ENCODE results near the gene VTI1A.

VTI1A gene

GRCh38 chr10:112687647-112688046, 240.6 kb downstream of the VTI1A start:
- Histone ChIP-seq H3K4me1 (ENCODE audit: control insufficient read depth, insufficient read depth, low read length) (peaks cover 2% of the 10 kb centered on the region), H3K36me3 (ENCODE audit: control insufficient read depth, insufficient read depth, low read length, severe bottlenecking) (no peaks in the 10 kb centered on the region), H3K9me3 (ENCODE audit: control insufficient read depth, low read length) (no peaks in the 10 kb centered on the region), H3K4me3 (ENCODE audit: low read length) (no peak overlapping the region), H3K9ac (ENCODE audit: low read length) (no peak overlapping the region), H3K27me3 (replicated peaks; ENCODE audit: control insufficient read depth, insufficient read depth, low read length) (no peaks in the 10 kb centered on the region)
- peak; percentile 72 for DNase-seq (ENCODE audit: low read depth)

- H3K4me1 ChIP-seq (ENCODE audit: control insufficient read depth, insufficient read depth, low read length): peaks cover 2% of the 10 kb centered on the region
- H3K4me3 ChIP-seq (ENCODE audit: low read length): no peak overlapping the region
- H3K27me3 ChIP-seq (replicated peaks; ENCODE audit: control insufficient read depth, insufficient read depth, low read length): no peaks in the 10 kb centered on the region
- no peaks in the 10 kb centered on the region for H3K36me3 ChIP-seq (ENCODE audit: control insufficient read depth, insufficient read depth, low read length, severe bottlenecking)
- H3K9me3 ChIP-seq (ENCODE audit: control insufficient read depth, low read length): no peaks in the 10 kb centered on the region
- DNase-seq (ENCODE audit: low read depth): peak; percentile 17
- no peak overlapping the region for H3K9ac ChIP-seq (ENCODE audit: low read length)
Observed at GRCh38 chr10:112689327-112690072, 242.5 kb downstream of the VTI1A start.

- Histone ChIP-seq H3K9ac (ENCODE audit: low read length) (no peak overlapping the region), H3K36me3 (ENCODE audit: control insufficient read depth, insufficient read depth, low read length, severe bottlenecking) (no peaks in the 10 kb centered on the region), H3K4me3 (ENCODE audit: low read length) (no peak overlapping the region), H3K9me3 (ENCODE audit: control insufficient read depth, low read length) (no peaks in the 10 kb centered on the region), H3K27me3 (replicated peaks; ENCODE audit: control insufficient read depth, insufficient read depth, low read length) (no peaks in the 10 kb centered on the region), H3K4me1 (ENCODE audit: control insufficient read depth, insufficient read depth, low read length) (peaks cover 10% of the 10 kb centered on the region)
- no peak for DNase-seq (ENCODE audit: low read depth)
Observed at GRCh38 chr10:112695539-112695938, 248.5 kb downstream of the VTI1A start.

- peak; percentile 19 for DNase-seq (ENCODE audit: low read depth)
- Histone ChIP-seq H3K4me3 (ENCODE audit: low read length) (no peak overlapping the region), H3K9me3 (ENCODE audit: control insufficient read depth, low read length) (no peaks in the 10 kb centered on the region), H3K4me1 (ENCODE audit: control insufficient read depth, insufficient read depth, low read length) (peaks cover 21% of the 10 kb centered on the region), H3K9ac (ENCODE audit: low read length) (no peak overlapping the region), H3K27me3 (replicated peaks; ENCODE audit: control insufficient read depth, insufficient read depth, low read length) (no peaks in the 10 kb centered on the region), H3K36me3 (ENCODE audit: control insufficient read depth, insufficient read depth, low read length, severe bottlenecking) (no peaks in the 10 kb centered on the region)
Observed at GRCh38 chr10:112696592-112696991, 249.6 kb downstream of the VTI1A start.

- H3K27me3 ChIP-seq (replicated peaks; ENCODE audit: control insufficient read depth, insufficient read depth, low read length): no peaks in the 10 kb centered on the region
- H3K9me3 ChIP-seq (ENCODE audit: control insufficient read depth, low read length): no peaks in the 10 kb centered on the region
- H3K9ac ChIP-seq (ENCODE audit: low read length): no peak overlapping the region
- DNase-seq (ENCODE audit: low read depth): no peak
- no peaks in the 10 kb centered on the region for H3K36me3 ChIP-seq (ENCODE audit: control insufficient read depth, insufficient read depth, low read length, severe bottlenecking)
- H3K4me1 ChIP-seq (ENCODE audit: control insufficient read depth, insufficient read depth, low read length): peaks cover 28% of the 10 kb centered on the region
- no peak overlapping the region for H3K4me3 ChIP-seq (ENCODE audit: low read length)
Observed at GRCh38 chr10:112698133-112698817, 251.3 kb downstream of the VTI1A start.

GRCh38 chr10:112698818-112699164, 251.8 kb downstream of the VTI1A start:
- H3K27me3 ChIP-seq (replicated peaks; ENCODE audit: control insufficient read depth, insufficient read depth, low read length): no peaks in the 10 kb centered on the region
- H3K9me3 ChIP-seq (ENCODE audit: control insufficient read depth, low read length): no peaks in the 10 kb centered on the region
- no peak overlapping the region for H3K4me3 ChIP-seq (ENCODE audit: low read length)
- no peak for DNase-seq (ENCODE audit: low read depth)
- peaks cover 28% of the 10 kb centered on the region for H3K4me1 ChIP-seq (ENCODE audit: control insufficient read depth, insufficient read depth, low read length)
- H3K36me3 ChIP-seq (ENCODE audit: control insufficient read depth, insufficient read depth, low read length, severe bottlenecking): no peaks in the 10 kb centered on the region
- H3K9ac ChIP-seq (ENCODE audit: low read length): no peak overlapping the region

- Histone ChIP-seq H3K9me3 (ENCODE audit: control insufficient read depth, low read length) (no peaks in the 10 kb centered on the region), H3K4me3 (ENCODE audit: low read length) (no peak overlapping the region), H3K9ac (ENCODE audit: low read length) (no peak overlapping the region), H3K4me1 (ENCODE audit: control insufficient read depth, insufficient read depth, low read length) (peaks cover 28% of the 10 kb centered on the region), H3K36me3 (ENCODE audit: control insufficient read depth, insufficient read depth, low read length, severe bottlenecking) (no peaks in the 10 kb centered on the region), H3K27me3 (replicated peaks; ENCODE audit: control insufficient read depth, insufficient read depth, low read length) (no peaks in the 10 kb centered on the region)
- no peak for DNase-seq (ENCODE audit: low read depth)
Observed at GRCh38 chr10:112700215-112700671, 253.2 kb downstream of the VTI1A start.

- Histone ChIP-seq H3K4me3 (ENCODE audit: low read length) (peak overlapping the region; percentile 14), H3K36me3 (ENCODE audit: control insufficient read depth, insufficient read depth, low read length, severe bottlenecking) (no peaks in the 10 kb centered on the region), H3K9ac (ENCODE audit: low read length) (peak overlapping the region; percentile 28), H3K27me3 (replicated peaks; ENCODE audit: control insufficient read depth, insufficient read depth, low read length) (no peaks in the 10 kb centered on the region), H3K9me3 (ENCODE audit: control insufficient read depth, low read length) (no peaks in the 10 kb centered on the region), H3K4me1 (ENCODE audit: control insufficient read depth, insufficient read depth, low read length) (peaks cover 27% of the 10 kb centered on the region)
- DNase-seq (ENCODE audit: low read depth): peak; percentile 38
Observed at GRCh38 chr10:112701211-112701877, 254.3 kb downstream of the VTI1A start.

GRCh38 chr10:112701878-112702255, 254.9 kb downstream of the VTI1A start:
- Histone ChIP-seq H3K9me3 (ENCODE audit: control insufficient read depth, low read length) (no peaks in the 10 kb centered on the region), H3K9ac (ENCODE audit: low read length) (peak overlapping the region; percentile 28), H3K4me3 (ENCODE audit: low read length) (peak overlapping the region; percentile 3), H3K27me3 (replicated peaks; ENCODE audit: control insufficient read depth, insufficient read depth, low read length) (no peaks in the 10 kb centered on the region), H3K4me1 (ENCODE audit: control insufficient read depth, insufficient read depth, low read length) (peaks cover 22% of the 10 kb centered on the region), H3K36me3 (ENCODE audit: control insufficient read depth, insufficient read depth, low read length, severe bottlenecking) (no peaks in the 10 kb centered on the region)
- DNase-seq (ENCODE audit: low read depth): no peak

- Histone ChIP-seq H3K27me3 (replicated peaks; ENCODE audit: control insufficient read depth, insufficient read depth, low read length) (no peaks in the 10 kb centered on the region), H3K9ac (ENCODE audit: low read length) (no peak overlapping the region), H3K36me3 (ENCODE audit: control insufficient read depth, insufficient read depth, low read length, severe bottlenecking) (no peaks in the 10 kb centered on the region), H3K4me3 (ENCODE audit: low read length) (no peak overlapping the region), H3K9me3 (ENCODE audit: control insufficient read depth, low read length) (no peaks in the 10 kb centered on the region), H3K4me1 (ENCODE audit: control insufficient read depth, insufficient read depth, low read length) (peaks cover 18% of the 10 kb centered on the region)
- DNase-seq (ENCODE audit: low read depth): no peak
Observed at GRCh38 chr10:112706577-112706976, 259.6 kb downstream of the VTI1A start.

GRCh38 chr10:112708461-112708860, 261.4 kb downstream of the VTI1A start:
- no peaks in the 10 kb centered on the region for H3K36me3 ChIP-seq (ENCODE audit: control insufficient read depth, insufficient read depth, low read length, severe bottlenecking)
- no peaks in the 10 kb centered on the region for H3K9me3 ChIP-seq (ENCODE audit: control insufficient read depth, low read length)
- H3K27me3 ChIP-seq (replicated peaks; ENCODE audit: control insufficient read depth, insufficient read depth, low read length): no peaks in the 10 kb centered on the region
- H3K4me3 ChIP-seq (ENCODE audit: low read length): no peak overlapping the region
- H3K9ac ChIP-seq (ENCODE audit: low read length): no peak overlapping the region
- H3K4me1 ChIP-seq (ENCODE audit: control insufficient read depth, insufficient read depth, low read length): peaks cover 10% of the 10 kb centered on the region
- no peak for DNase-seq (ENCODE audit: low read depth)

All from adipocyte (in vitro differentiated cells).